Middle frontal gyrus (tissue), 1 donor: ENCODE results near the gene HM13.
"Not testable (repeated sequence)": the region's sequence is repeated elsewhere in the genome, so short reads cannot be mapped to it uniquely, and the experiment has no call there.

ENCODE experiments used
- DNase-seq: peaks from one replicate; pipeline ENCODE4 v3.0.0-alpha.2; 2015; ENCODE audit warnings: low spot score; ENCODE audit errors: extremely low spot score

The HM13 gene

DNA sequence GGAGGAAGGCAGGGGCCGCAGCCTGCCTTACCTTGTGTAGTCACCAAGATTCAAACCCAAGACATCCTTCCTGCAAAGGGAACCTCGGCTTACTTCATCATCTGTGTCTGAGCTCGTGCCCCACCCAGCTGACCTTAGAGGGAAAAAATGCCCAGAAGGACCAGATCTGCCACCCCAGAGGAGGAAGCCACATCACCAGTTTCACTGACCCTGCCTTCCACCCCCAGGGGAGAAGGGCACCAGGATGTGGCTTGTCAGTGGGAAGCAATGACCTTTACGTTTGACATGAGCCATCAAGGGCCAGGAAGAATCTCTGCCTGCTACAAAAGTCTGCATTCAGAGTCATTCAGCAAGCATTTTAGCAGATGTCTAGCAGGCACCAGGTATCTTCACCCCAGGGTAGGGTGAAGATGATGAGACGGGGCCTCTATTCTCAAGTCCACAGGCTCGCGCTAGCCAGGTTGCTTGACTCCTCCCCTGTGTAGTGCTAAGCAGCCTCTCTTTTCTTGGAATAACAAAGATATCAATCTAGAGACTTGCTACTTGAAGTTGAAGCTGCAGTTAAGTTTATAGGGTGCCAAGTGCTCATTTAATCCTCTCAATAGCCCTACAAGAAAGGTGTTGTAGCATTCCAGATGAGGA is 28.1 kb downstream of the HM13 start:
- DNase-seq = no peak

DNA sequence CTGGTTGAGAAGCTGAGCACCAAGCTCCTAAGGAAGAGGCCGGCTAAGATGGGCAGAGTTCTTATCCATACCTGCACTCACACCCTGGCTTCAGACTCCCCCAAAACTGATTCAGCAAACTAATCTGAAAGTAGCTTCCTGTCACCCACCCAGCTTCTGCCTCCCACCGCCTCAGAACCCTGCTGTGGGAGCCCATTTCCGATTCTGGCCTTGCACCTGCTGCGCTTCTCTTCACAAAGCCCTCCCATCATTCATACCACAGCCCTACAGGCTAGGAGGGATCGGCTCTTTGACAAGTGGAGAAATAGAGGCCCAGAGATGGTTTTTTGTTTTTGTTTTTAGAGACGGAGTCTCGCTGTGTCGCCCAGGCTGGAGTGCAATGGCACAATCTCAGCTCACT is 28.7 kb downstream of the HM13 start:
- no peak for DNase-seq

DNA sequence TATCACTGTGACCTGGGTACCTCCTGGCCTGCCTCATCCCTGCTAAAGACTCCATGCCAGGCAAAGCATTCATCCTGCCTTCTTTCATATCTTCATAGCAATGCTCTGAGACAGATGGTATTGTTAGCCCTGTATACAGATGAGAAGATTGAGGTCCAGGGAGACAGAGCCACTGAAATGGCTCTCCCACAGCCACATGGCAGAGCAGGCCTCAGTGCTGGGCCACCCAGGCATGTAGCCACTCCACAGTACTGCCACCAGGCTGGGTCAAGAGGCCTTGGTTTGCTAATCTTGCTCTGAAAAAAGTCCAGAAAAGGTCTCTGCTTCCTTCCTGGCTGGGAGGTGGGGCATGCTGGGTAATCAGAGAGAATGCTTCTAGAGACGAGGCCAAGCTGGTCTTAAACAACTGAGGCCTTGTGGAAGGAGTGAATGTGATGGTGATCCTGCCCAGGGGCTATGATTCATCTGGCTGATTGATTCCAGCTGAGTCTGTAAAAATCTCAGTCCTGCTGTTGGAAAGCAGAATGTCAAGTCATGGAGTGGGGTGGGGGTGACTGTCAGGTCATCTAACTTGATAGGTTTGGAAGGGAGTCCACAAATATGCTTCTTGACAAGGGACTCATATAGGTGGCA is 29.8 kb downstream of the HM13 start:
- DNase-seq = no peak

DNA sequence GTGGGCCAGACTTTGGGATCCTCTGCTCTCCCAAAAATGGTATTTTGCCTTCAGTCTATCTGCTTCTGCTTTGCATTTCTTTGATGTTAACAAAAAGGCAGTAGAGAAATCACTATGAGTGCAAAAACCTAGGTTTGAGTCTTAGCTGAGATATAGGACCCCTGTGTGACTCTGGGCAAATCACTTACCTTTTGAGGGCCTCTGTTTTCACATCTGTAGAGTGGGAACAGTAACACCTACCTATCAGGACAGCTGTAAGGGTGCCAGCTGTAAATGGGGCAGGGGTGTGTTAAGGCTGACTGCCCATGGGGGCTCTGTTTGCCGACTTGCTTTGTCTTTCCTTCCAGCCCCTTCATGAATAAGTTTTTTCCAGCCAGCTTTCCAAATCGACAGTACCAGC is 30.4 kb downstream of the HM13 start:
- DNase-seq = no peak

DNA sequence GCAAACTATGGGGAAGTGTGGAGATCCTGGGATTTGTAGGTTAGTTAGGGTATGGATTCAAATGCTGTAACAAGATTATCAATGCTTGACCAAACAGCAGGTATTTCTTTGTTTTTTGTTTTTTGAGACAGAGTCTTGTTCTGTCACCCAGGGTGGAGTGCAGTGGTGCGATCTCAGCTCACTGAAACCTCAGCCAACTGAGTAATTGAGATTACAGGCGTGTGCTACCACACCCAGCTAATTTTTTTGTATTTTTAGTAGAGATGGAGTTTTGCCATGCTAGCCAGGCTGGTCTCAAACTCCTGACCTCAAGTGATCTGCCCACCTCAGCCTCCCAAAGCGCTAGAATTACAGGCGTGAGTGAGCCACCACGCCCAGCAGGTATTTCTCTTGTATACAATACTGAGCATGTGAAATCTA is 31.4 kb downstream of the HM13 start:
- DNase-seq = not testable (repeated sequence)

DNA sequence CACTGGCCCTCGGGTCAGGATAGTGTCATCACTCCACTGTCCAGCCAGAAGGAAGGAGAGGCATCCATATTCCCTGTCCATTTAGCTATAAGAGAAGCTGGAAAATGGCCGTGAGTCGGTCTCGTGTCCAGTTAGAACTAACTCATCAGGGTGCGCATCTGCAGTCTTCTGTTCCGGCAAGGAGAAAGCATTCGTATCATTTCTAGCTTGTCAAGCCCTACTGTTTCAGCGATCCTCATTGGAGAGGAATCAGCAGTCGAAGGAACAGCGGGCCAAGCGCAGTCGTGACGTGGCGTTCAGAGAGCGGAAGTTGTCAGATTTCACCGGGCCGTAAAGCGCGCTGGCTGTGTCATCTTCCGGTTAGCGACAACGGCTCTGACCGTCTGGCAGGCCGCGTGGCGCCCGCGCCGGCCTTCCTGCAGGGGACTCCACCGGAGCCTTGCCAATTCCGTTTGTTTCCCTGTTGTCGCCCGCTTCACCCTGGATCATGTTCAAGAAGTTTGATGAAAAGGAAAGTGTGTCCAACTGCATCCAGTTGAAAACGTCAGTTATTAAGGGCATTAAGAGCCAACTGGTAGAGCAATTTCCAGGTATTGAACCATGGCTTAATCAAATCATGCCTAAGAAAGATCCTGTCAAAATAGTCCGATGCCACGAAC is 32.9 kb downstream of the HM13 start:
- DNase-seq = peak; percentile 76

DNA sequence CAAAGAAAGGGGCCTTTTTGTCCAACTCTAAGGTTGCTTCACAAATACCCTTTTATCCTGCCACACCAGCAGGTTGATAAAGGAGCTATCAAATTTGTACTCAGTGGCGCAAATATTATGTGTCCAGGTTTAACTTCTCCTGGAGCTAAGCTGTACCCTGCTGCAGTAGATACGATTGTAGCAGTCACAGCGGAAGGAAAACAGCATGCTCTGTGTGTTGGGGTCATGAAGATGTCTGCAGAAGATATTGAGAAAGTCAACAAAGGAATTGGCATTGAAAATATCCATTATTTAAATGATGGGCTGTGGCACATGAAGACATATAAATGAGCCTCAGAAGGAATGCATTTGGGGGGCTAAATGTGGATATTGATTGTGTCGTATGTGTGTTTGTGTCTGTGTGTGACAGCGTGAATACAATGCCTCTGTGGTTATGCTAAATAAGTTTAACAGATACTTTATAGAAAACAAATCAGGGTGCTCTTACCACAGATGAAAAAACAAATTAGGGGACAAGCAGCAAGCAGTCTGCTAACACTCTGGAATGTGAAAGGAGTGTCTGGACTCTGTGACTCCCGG is 33.6 kb downstream of the HM13 start:
- DNase-seq = no peak

DNA sequence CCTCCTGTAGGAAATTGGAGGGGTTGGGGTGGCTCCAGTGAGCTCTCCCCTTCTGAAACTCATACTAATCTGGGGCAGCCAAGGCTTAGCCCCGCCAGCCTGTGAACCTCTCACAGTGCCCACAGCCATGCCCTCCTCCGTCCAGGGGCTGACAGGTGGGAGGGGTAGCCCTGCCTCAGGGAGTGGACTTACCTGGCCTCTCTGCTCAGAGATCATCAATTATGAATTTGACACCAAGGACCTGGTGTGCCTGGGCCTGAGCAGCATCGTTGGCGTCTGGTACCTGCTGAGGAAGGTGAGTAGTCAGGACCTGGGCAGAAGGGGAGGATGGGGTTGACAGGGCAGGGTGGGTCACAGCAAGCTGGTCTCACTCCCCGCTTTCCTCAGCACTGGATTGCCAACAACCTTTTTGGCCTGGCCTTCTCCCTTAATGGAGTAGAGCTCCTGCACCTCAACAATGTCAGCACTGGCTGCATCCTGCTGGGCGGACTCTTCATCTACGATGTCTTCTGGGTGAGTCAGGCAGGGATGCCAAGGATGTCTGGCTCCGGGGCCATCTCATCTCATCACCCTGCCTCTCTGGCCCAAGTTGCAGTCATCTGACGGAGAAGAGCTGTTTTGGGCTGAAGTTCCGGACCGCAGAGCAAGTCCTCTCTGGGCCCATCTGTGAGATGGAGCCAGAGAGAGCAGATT is 34.7 kb downstream of the HM13 start:
- no peak for DNase-seq

DNA sequence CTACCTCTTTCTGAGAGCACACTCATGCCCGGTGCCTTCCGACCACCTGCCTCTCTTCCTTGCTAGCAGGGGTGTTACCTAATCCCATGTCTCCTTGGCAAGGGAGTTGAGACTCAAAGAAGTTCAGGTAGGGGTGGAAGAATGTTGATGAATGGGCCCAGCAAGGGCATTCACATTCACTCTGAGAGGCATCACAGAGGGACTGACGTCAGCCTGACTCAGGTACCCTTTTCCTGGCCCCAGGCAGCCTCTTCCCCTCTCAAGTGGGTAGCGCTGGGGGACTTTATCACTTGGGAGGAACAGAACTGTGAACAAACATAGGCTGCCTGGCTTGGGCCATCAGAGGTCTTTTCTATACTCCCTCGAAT is 35.3 kb downstream of the HM13 start:
- no peak for DNase-seq

DNA sequence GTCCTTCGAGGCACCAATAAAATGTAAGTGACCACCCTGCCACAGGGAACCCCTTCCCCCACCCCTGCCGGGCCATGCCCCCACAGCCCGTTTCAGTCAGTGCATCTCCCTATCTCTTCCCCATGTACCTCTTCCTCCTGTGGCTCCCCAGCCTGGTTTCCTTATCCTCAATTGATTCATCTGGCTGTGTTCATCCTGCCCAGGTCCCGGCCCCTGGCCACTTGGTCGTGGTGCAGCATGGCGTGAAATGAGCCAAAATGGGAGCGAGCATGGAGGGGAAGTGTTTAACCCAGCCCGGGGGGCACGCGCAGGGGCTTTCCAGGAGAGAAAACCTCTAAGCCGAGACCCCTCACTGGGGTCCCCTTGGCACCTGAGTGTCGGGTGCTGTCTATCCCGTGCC is 35.9 kb downstream of the HM13 start:
- DNase-seq = no peak

DNA sequence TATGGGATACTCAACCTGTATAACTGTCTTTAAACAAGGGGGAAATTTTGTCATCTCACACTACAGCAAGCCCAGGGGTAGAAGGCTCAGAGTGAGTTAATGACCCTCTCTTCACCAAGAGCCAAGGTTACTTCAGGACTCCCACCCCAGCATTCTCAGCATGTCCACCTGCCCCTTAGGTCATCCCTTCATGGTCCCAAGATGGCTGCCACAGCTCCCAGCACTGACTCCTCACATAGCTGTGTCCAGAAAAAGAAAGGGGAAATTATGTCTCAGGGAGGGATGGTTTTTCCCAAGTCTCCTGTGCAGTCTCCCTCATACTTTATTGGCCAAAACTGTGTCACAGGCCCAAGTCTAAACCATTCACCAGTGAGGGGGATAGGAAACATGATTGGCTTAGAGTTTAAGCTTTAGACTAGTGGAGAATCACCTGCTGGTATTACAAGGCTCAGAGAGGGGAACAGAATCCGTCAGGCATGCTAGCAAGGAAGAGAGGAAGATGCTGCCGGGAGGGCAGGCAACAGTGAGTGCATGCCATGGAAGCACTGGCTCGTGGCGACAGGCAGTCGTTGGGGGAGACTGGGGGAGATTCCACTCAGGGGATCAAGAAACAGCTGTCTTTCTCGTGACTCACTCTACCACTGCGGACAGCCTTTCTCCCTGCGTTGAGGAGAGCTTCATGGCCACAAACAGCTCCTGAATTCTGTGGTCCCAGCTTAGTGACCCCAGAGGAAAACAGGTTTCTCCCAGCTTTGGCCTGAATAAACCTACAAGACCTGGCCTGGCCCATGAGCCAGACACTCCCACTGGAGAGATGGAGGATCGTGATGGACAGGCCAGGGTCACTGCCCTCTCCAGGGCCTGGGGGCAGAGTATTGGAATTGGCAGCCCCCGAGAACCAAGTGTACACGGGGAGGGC is 37.2 kb downstream of the HM13 start:
- no peak for DNase-seq

DNA sequence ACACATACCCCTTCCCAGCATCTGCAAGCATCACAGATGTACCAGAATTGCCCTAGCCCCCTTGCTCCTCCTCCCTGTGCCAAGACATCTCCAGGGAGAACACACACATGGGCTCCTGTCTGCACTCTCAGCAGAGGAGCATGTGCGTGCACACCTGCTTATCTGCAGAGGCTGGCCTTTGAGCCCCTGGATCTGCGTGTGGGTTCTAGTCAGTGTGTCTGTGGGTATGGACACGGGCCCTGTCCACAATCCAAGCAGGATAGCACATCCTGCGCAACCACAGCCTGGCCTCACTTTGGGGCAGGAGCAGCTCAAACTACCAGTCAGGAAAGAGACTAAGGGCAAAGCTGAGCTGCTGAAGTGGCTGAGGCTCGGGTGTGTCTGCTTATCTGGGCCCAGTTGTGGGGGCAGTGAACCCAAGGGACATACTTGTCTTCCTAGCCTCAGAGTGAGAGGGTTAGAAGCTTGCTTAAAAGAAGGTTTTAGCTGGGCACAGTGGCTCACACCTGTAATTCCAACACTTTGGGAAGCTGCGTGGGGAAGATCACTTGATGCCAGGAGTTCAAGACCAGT is 41.0 kb downstream of the HM13 start:
- DNase-seq = no peak

DNA sequence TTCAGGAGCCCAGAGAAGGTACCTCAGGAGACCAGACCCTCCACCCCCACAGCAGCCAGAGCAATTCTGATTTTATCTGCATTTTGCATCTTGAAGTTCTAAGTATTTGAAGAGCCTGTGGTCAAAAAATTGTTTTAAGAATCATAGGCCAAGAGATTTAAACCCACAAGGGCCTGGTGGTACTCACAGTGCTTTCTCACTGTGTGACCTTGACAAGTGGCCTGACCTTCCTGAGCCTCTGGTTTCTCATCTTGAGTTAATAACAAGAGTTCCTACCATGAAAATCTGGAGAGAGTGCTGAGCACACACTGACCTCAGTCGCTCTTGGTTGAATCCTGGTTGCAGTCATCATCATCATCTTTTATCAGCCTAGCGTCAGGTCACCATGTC is 45.5 kb downstream of the HM13 start:
- DNase-seq = no peak

DNA sequence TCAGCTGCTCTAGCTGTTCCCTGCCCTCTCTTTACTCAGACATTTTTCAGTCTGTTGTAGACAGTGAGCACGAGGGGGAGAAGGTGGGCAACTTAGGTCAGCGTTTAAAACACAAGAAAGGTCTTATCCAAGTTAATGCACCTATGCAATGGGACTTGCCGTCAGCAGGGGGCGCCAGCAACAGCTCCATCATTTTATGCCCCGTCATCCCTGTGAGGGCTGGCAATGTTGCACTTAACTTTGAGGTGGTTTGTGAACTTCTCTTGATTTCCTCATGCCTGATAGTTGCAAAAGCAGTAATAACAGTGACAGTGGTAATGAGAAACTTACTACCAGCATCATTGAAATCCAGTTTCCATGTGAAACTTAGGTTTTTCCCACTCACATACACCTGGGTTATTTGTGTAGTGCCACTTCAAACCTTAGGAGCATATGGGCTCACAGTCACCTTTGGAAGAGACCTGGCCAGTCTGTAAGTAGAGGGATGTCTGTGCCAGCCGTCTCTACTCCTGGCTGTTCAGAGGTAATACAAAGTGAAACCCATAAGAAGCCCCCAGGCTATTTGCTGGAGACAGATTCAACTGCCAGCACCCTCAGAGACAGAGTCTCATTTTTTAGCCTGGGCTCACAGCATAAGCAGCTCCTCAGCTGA is 46.0 kb downstream of the HM13 start:
- DNase-seq = no peak

DNA sequence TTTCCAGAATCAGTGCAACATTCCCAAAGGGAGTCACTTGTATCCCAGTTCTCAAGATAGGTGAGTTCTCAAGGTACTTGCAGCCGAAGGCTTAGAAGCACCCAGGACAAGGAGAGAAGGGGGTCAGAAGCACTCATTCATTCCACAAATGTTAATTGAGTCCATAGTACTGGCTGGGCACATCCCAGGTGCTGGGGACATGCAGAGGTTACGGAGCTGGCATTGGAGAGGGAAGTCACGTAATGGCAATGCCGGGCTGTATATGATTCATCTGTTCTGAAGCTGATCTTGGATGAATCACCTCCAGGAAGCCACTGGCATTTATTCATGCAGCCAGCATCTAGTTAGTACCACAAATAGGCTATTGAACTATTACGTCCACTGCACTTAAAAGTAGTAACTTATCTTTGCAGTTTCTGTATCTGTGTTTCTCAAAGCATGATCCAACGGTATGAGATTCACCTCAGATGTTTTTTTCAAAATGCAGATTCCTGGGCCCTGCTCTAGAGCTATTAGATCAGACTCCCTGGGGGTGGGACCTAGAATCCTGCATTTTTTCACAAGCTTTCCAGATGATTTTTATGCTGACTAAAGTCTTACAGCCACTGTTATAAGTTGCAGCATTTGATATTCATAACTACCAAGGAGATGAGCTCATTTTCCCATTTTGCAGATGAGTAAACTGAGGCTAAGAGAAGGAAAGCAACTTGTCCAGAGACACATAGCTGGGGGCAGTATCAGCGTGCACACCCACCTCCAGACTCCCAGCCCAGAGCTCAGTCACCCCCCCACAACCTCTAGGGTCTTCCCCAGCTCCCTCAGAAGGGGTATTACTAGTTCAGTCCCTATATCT is 46.7 kb downstream of the HM13 start:
- DNase-seq = no peak

DNA sequence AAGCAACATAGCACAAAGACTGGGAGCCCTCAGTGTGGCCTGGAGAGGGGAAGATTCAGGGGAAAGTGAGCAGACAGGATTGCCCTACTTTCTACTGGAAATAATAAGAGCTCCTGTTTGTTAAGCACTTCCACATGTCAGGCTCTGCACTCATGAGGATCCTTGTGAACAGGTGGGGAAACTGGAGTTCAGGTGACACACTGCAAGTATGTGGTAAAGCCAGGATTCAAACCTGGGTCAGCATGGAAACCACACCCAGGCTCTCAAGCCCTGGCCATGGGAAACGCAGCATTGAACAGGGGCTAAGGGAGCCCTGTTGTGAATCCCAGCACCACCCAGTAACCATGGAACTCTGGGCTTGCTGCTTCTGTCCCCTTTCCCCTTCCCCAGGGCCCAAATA is 48.0 kb downstream of the HM13 start:
- DNase-seq = no peak

DNA sequence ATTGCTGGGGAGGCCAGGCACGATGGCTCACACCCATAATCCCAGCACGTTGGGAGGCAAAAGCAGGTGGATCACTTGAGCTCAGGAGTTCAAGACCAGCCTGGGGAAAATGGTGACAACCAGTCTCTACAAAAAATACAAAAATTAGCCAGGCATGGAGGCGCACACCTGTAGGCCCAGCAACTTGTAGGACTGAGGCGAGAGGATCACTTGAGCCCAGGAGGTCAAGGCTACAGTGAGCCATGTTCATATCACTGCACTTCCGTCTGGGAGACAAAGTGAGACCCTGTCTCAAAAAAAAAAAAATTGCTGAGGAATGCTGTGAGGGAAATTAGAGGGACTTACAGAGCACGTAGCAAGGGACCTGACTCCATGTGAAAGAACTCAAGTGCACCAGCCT is 50.0 kb downstream of the HM13 start:
- DNase-seq = no peak

DNA sequence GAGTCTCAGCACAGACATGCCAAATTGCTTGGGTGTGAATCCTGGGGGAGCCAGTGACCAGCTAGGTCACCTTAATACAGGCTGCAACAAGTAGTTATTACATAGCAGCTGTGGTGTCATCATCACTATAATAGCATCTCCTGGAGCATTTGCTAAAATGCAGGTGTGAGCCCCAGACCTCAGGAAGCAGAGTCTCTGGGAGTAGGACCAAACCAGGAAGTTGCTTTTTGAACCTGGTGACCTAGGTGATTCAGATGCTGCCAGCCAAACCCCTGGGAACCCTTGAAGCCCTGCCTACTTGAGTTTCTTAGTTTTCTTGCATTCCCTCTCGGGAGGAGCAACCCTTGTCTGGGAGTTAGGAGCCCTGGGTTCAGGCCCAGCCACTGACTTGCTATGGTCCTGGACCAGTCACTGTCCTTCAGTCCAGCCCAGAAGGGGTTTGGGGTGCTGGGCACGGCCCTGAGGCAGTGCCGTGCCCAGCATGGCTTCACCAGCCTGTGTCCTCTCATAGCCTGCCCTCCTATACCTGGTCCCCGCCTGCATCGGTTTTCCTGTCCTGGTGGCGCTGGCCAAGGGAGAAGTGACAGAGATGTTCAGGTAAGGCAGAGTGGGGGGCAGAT is 51.6 kb downstream of the HM13 start:
- DNase-seq = no peak

DNA sequence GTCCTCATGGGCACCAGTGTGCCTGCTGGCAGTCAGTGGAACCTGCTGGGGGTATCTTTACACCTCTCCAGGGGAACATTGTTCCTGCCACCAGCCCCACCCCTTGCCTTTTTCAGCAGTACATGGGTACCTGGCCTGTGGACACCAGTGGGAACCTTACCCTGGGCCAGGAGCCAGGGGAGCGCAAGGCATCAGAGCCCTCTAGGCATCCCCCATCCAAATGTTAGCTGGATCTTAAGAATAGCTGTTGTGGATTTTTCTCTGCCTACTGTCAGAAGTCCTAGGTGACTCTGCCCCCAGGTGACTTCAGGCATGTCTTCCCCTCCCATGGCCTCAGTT is 52.0 kb downstream of the HM13 start:
- DNase-seq = no peak
